T-helper 1 cell (primary cell): ENCODE results near the gene GPR27.
A peak's percentile ranks its signal among the peaks of the same experiment; 100 is the strongest.

Source experiments
- DNase-seq, 5 donors: peaks; one replicate each; pipeline ENCODE4 v3.0.0-alpha.2; 2012 to 2020
- total RNA-seq, 4 donors: gene quantifications; one replicate each; lab custom pipeline; 2026; lab: John Stamatoyannopoulos, UW

The GPR27 gene
- 0 to 0.61 (median 0.39) reads per million in 4 donors for total RNA-seq

- peak in 2 of 5 donors; percentile 6 to 16 for DNase-seq
These were observed at the start of gene GPR27 for GRCh38 chr3:71753701-71754609. GPR27 (plus strand) TSS chr3:71753855; CDS start chr3:71754050, 195 bp downstream.

DNA sequence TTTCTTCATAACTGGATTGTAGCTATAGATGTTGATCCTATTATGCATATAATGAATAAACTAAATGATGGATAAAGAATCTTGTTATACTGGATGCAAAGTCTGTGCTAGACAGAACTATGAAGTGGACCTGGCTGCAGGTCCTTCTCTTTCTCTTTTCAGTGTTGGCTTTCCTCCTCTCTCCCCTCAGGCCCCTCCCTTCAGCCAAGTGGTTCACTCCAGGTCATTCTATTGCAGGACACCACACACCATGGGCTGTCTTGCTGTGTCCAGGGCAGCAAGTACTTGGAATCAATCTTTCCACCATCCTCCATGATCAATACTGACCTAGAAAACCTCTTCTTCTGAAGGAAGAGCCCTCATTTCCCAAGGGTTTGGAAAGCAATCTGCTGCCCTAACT, 48.7 kb upstream of the GPR27 start:
- no peak for DNase-seq

DNA sequence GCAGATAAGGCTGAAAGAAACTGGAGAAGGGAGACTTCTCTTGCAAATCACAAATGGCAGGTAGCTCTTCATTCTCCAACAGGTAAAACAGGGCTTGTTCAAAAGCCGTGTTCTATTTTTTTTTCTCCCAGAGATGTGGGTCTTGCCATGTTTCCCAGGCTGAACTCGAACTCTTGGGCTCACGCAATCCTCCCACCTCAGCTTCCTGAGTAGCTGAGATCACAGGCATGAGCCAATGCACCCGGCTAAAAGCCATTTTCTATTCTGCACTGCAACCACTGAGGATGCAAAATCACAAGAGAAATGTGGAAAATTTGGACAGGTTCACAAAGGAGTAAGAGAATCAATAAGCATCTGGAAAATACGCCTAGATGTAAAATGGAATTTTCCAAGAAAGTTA, 48.0 kb upstream of the GPR27 start:
- DNase-seq = no peak

DNA sequence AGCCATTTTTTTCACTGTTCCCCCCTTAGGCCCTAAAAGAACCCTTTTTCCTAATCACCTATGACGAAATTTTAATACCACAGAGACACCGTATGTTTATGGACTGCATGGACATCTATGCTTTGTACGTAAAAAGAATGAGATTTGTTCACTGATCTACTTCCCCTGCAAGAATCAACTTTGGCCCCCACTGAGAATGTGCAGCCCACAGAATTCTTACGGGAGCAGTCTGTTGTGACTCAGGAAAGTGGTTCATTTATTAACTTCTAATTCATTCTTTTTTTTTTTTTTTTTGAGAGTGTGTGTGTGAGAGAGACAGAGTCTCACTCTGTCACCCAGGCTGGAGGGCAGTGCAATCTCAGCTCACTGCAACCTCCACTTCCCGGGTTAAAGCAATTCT, 46.1 kb upstream of the GPR27 start:
- no peak for DNase-seq

- no peak for DNase-seq
These were observed 45.1 kb upstream of the GPR27 start for GRCh38 chr3:71708476-71709105.

GRCh38 chr3:71709908-71710511, 43.6 kb upstream of the GPR27 start:
- peak in 1 of 5 donors; percentile 21 for DNase-seq

DNA sequence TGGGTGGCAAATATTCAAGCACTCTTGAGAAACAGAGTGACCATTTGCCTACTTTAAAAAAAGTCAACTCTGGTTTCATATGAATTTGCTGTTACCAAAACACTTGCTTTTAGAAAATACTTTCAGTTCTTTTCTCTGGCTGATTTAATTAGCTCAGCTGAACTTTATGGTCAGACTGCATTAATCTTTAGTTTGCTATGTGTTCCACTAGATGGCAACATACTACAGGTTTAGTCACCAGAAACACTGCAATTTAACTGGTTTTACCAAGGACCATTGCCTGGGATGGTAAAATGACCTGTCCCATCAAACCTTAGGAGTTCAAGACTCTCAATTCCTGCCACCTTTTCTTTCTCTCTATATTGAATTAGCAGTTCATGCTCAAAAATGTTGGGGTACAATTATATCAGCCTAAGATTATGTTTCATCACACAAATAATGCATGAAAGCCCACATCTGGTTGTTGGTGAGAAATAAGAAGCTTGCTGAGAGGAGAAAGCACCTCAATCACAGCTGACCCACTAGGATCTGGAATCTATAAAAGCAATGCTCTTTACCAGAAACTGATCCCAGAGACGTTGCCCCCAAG, 42.7 kb upstream of the GPR27 start:
- peak in 1 of 5 donors; percentile 58 for DNase-seq

DNA sequence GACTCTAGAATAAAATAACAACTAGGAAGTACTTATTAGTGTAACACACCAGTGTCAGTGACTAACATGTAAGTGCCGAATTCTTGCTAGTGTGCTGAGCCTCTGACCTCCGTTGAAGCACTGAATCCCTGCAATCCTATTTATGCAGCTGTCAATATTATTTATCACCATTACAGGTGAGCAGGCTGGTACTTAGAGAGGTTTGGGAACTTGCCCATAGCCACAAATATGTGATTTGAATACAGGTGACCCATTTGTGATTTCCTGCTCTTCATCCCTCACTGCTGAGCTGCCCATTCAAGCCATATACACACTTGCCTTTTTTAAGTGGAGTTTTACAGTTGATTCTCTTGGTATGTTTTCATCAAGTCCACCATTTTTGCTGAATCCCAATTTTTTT, 40.6 kb upstream of the GPR27 start:
- no peak for DNase-seq

- DNase-seq = no peak
These were observed 39.1 kb upstream of the GPR27 start for GRCh38 chr3:71714595-71714994.

DNA sequence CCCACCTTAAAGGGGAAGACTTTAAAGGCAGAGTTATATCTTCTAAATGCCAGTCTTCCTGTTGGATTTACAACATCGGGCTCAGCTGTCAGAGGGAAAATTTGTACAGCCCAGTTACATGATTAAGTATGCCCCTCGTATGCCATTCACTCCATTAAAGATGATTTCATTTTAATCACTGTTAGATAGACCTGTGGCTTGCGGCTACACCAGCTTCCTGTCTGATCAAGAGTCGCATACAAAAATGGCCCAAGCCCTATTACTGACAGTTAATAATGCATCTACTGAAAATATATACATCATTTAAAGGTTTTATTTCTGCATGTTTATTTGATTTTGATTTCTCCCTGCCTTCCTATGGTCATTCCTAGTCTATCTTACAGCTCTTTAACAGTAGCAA, 35.6 kb upstream of the GPR27 start:
- DNase-seq = peak in 2 of 5 donors; percentile 19 to 43

GRCh38 chr3:71721002-71721401, 32.7 kb upstream of the GPR27 start:
- no peak for DNase-seq

DNA sequence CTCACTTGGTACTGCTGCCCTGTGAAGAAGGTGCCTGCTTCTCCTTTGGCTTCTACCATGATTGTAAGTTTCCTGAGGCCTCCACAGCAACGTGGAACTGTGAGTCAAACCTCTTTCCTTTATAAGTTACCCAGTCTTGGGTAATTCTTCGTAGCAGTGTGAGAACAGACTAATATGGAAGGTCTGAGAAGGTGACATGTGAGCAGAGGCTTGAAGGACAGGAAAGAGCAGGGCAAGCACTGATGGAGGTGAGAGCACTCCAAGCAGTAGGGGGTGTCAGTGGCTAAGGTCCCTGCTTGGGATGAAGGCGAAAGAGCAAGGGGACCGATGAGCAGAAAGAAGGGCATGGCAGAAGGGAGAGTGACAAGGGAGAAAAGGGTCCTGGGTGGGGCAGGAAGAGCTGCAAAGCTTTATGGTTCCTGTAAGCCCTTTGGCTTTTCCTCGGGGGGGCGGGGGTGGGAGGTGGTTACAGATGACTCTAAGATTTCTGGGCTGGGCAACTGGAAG, 32.0 kb upstream of the GPR27 start:
- DNase-seq = peak in 1 of 5 donors; percentile 78

DNA sequence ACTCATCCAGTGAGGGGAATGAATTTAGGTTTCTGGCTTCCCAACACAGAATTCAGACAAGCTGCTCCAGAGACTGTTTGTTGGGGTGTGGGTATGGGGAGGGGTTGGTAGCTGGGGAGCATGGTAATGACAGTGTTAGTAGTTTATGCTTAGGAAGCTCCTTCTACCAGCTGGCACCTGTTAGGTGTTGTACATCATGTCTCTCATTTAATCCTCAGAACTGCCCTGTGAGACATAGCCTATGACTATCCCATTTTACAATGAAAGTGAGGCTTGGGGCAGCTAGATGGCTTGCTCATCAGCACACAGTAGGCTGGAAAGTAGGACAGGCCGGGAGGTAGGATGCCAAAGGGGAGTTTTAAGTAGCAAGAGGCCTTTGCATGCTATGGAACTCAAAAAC, 31.0 kb upstream of the GPR27 start:
- DNase-seq = no peak

DNA sequence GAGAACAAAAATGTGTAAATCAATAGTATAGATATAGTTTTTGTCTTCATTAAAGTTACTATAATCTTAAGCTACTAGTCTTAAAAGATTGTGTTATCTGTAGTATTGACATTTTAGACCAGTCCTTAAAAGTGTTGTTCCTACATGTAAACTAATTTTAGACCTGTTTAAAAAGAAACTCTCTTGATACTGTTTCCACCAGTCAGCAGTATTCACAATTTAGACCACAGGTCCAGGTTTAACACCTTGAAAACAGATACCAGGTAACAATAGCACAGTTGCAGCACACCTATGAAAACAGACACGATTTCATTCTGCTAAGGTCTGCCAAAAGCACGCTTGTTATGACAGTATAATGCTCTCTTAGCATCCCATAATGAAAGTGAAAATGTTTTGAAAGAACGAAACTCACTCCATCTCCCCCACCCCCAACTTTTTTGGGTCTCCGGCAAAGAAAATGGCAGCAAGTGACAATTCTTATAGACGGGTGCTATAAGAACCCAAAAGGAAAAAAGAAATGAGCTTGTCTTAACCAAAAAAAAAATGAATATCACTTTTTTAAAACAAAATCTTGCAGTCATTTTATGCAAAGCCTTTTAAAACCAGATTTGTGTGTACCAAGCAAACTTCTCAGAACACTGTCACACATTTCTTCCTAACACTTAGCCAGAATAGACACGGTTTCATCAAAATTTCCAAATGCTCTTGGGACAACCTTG, 30.0 kb upstream of the GPR27 start:
- DNase-seq = peak in 4 of 5 donors; percentile 33 to 83 (median 44)

- DNase-seq = no peak
These were observed 29.5 kb upstream of the GPR27 start for GRCh38 chr3:71724171-71724453.

GRCh38 chr3:71724584-71725270, 28.9 kb upstream of the GPR27 start:
- DNase-seq = peak in 4 of 5 donors; percentile 7 to 36 (median 15)

- peak; percentile 20 to 58 (median 29) for DNase-seq
These were observed 28.2 kb upstream of the GPR27 start, which contains the start of gene EIF4E3 for GRCh38 chr3:71725271-71725991. EIF4E3 (minus strand) TSS chr3:71725402; CDS start chr3:71725367, 35 bp downstream.

DNA sequence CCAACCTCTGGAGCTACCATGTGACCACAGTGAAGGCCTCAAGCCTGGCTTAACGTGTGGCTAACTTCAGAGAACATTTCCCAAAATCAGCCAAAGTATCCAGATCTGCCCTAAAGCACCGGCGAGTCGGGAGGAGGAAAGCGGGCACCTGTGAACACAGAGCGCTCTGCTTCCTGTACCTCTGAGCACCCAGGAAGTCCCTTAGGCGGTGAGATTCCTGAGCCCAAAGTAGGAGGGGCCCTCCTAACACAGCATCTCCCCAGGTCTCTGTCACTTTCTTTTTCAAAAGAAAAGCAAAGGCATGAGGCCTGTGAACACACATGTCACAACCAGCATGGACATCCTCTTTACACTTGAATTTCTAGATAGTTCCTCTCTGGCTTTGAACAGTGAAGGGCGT, 27.5 kb upstream of the GPR27 start:
- DNase-seq = peak; percentile 26 to 62 (median 47)

GRCh38 chr3:71728632-71729342, 24.9 kb upstream of the GPR27 start:
- no peak for DNase-seq

GRCh38 chr3:71732637-71733036, 21.0 kb upstream of the GPR27 start:
- DNase-seq = no peak
